SHP77 (cell line): Measurements from ENCODE around the gene ZNF280B.
"Not testable (repeated sequence)": the region's sequence is repeated elsewhere in the genome, so short reads cannot be mapped to it uniquely, and the experiment has no call there.

Experiments
- DNase-seq, 2 experiments: peaks; one replicate each; lab custom pipeline; 2025; lab: John Stamatoyannopoulos, UW

ZNF280B gene

GRCh38 chr22:22507743-22508273 lies 734 bp downstream of the ZNF280B start:
- no peak for DNase-seq

- no peak for DNase-seq
Observed at GRCh38 chr22:22506736-22507135, 1.8 kb downstream of the ZNF280B start.

- no peak for DNase-seq
Observed at GRCh38 chr22:22498267-22498666, 10.3 kb downstream of the ZNF280B start.

GRCh38 chr22:22491589-22491988 lies 17.0 kb downstream of the ZNF280B start:
- not testable (repeated sequence) for DNase-seq

- no peak for DNase-seq
Observed at GRCh38 chr22:22488736-22489135, 19.8 kb downstream of the ZNF280B start.

- no peak for DNase-seq
Observed at GRCh38 chr22:22487869-22488597, 20.5 kb downstream of the ZNF280B start.

GRCh38 chr22:22487059-22487458 lies 21.5 kb downstream of the ZNF280B start:
- DNase-seq = no peak

- DNase-seq = no peak
Observed at GRCh38 chr22:22486132-22486899, 22.2 kb downstream of the ZNF280B start.

GRCh38 chr22:22485524-22485923 lies 23.0 kb downstream of the ZNF280B start:
- DNase-seq = no peak

- no peak for DNase-seq
Observed at GRCh38 chr22:22484023-22484422, 24.5 kb downstream of the ZNF280B start.

- DNase-seq = no peak
Observed at GRCh38 chr22:22480940-22481339, 27.6 kb downstream of the ZNF280B start.

GRCh38 chr22:22479999-22480532 lies 28.5 kb downstream of the ZNF280B start:
- DNase-seq = no peak

GRCh38 chr22:22479116-22479515 lies 29.4 kb downstream of the ZNF280B start:
- no peak for DNase-seq

- no peak for DNase-seq
Observed at GRCh38 chr22:22478470-22478869, 30.1 kb downstream of the ZNF280B start.

GRCh38 chr22:22474733-22475132 lies 33.8 kb downstream of the ZNF280B start:
- no peak for DNase-seq

- not testable (repeated sequence) for DNase-seq
Observed at GRCh38 chr22:22471104-22471503, 37.4 kb downstream of the ZNF280B start.

GRCh38 chr22:22469527-22469926 lies 39.0 kb downstream of the ZNF280B start:
- no peak for DNase-seq

GRCh38 chr22:22468794-22469469 lies 39.6 kb downstream of the ZNF280B start:
- DNase-seq = not testable (repeated sequence)

GRCh38 chr22:22467112-22467511 lies 41.4 kb downstream of the ZNF280B start:
- no peak for DNase-seq

- DNase-seq = no peak
Observed at GRCh38 chr22:22465782-22466181, 42.8 kb downstream of the ZNF280B start.

GRCh38 chr22:22465094-22465602 lies 43.4 kb downstream of the ZNF280B start:
- no peak for DNase-seq

GRCh38 chr22:22464541-22465054 lies 43.9 kb downstream of the ZNF280B start:
- DNase-seq = no peak
